BLaER1 (cell line): ENCODE measurements around the gene MTRF1.

ENCODE experiments used
- H3K27ac ChIP-seq: shearing (Covaris generic); formaldehyde crosslinking; 2 replicates; pipeline ENCODE4 v1.8.1; 2022
- H3K27me3 ChIP-seq: shearing (Covaris generic); formaldehyde crosslinking; 2 replicates; pipeline ENCODE4 v1.8.1; 2022
- H3K36me3 ChIP-seq: shearing (Covaris generic); formaldehyde crosslinking; 2 replicates; pipeline ENCODE4 v1.8.1; 2022
- H3K4me1 ChIP-seq: shearing (Covaris generic); formaldehyde crosslinking; 2 replicates; pipeline ENCODE4 v1.8.1; 2022
- H3K4me2 ChIP-seq: shearing (Covaris generic); formaldehyde crosslinking; 2 replicates; pipeline ENCODE4 v1.8.1; 2022
- H3K4me3 ChIP-seq: shearing (Covaris generic); formaldehyde crosslinking; 2 replicates; pipeline ENCODE4 v1.8.1; 2022
- H3K9ac ChIP-seq: shearing (Covaris generic); formaldehyde crosslinking; 2 replicates; pipeline ENCODE4 v1.8.1; 2022
- H3K9me3 ChIP-seq: shearing (Covaris generic); formaldehyde crosslinking; 2 replicates; pipeline ENCODE4 v1.8.1; 2022
- H4K20me1 ChIP-seq: shearing (Covaris generic); formaldehyde crosslinking; 2 replicates; pipeline ENCODE4 v1.8.1; 2022
- Cebpa-rat ChIP-seq: shearing (Covaris generic); IDR thresholded peaks from 2 replicates; pipeline ENCODE4 v1.8.1; 2022

MTRF1 gene

GRCh38 chr13:41231025-41231677 is 32.2 kb downstream of the MTRF1 start:
- Histone ChIP-seq H3K27ac (no peak overlapping the region), H4K20me1 (no peaks in the 10 kb centered on the region), H3K9ac (no peak overlapping the region), H3K4me2 (0 out of 2 replicates have a peak overlapping the region, but pooled peaks have one; percentile 24), H3K4me3 (no peak overlapping the region), H3K36me3 (peaks cover 70% of the 10 kb centered on the region), H3K9me3 (no peaks in the 10 kb centered on the region), H3K27me3 (no peaks in the 10 kb centered on the region), H3K4me1 (peaks cover 22% of the 10 kb centered on the region)
- TF ChIP-seq Cebpa-rat, result no peak

GRCh38 chr13:41229356-41229755 is 34.0 kb downstream of the MTRF1 start:
- Histone ChIP-seq H3K4me3 (no peak overlapping the region), H3K4me1 (peaks cover 22% of the 10 kb centered on the region), H3K36me3 (peaks cover 66% of the 10 kb centered on the region), H3K4me2 (no peak overlapping the region), H4K20me1 (no peaks in the 10 kb centered on the region), H3K9me3 (no peaks in the 10 kb centered on the region), H3K9ac (no peak overlapping the region), H3K27me3 (no peaks in the 10 kb centered on the region), H3K27ac (no peak overlapping the region)
- no peak for TF ChIP-seq Cebpa-rat

GRCh38 chr13:41224113-41225110 is 39.0 kb downstream of the MTRF1 start:
- TF ChIP-seq Cebpa-rat, result no peak
- Histone ChIP-seq H3K36me3 (peaks cover 56% of the 10 kb centered on the region), H3K4me3 (no peak overlapping the region), H3K4me2 (no peak overlapping the region), H3K9me3 (no peaks in the 10 kb centered on the region), H3K9ac (no peak overlapping the region), H4K20me1 (no peaks in the 10 kb centered on the region), H3K27ac (no peak overlapping the region), H3K4me1 (no peaks in the 10 kb centered on the region), H3K27me3 (no peaks in the 10 kb centered on the region)

GRCh38 chr13:41222259-41222852 is 41.0 kb downstream of the MTRF1 start:
- Histone ChIP-seq H3K36me3 (peaks cover 45% of the 10 kb centered on the region), H3K9ac (no peak overlapping the region)

DNA sequence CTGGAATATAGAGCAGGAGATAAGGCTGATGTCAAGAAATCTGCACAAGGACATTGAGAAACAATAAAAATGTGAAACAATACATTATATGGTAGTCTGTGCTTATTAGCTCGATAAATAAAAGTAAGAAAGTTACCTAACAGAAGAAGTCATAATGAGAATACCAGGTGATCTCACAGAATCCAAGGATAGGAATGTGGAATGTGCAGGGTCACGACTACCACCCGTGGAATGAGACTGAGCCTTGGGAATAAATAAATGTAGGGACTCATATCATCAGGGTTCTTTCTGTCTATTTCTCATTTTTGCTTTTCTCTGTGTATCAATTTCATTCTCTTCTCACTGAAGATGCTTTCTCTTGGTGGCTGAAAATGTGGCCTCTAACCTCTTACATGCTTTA is 43.0 kb downstream of the MTRF1 start:
- Histone ChIP-seq H3K4me2 (no peak overlapping the region), H4K20me1 (no peaks in the 10 kb centered on the region), H3K9ac (no peak overlapping the region), H3K27me3 (no peaks in the 10 kb centered on the region), H3K36me3 (peaks cover 37% of the 10 kb centered on the region), H3K9me3 (no peaks in the 10 kb centered on the region), H3K4me1 (no peaks in the 10 kb centered on the region), H3K4me3 (no peak overlapping the region), H3K27ac (no peak overlapping the region)
- no peak for TF ChIP-seq Cebpa-rat

More at GRCh38 chr13:41222259-41222852, 41.0 kb downstream of the MTRF1 start:
- H3K9me3 ChIP-seq, result no peaks in the 10 kb centered on the region
- no peaks in the 10 kb centered on the region for H3K4me1 ChIP-seq
- H3K27ac ChIP-seq, result no peak overlapping the region
- no peak overlapping the region for H3K4me3 ChIP-seq
- H3K27me3 ChIP-seq, result no peaks in the 10 kb centered on the region
- no peak overlapping the region for H3K4me2 ChIP-seq
- no peak for TF ChIP-seq Cebpa-rat
- no peaks in the 10 kb centered on the region for H4K20me1 ChIP-seq

DNA sequence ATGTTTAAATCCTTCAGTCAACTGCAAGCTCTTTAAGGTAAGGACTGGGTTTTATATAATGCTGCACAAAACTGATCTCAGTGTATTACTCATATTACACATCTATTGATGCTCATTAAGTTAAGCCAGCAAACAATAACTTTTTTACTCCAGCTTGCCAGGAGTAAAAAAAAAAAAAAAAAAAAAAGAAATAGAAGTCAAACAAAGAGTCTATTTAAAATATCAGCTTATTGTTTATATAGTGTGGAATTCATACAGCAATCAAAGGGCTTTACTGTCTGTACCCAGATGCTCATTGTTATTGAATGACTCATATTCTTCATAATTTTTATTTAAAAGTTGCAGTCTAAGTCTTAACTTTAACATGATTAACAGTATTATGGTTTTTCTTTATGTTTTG is 47.2 kb downstream of the MTRF1 start:
- H3K4me1 ChIP-seq, result no peaks in the 10 kb centered on the region
- no peak overlapping the region for H3K9ac ChIP-seq
- peaks cover 52% of the 10 kb centered on the region for H3K36me3 ChIP-seq
- no peaks in the 10 kb centered on the region for H4K20me1 ChIP-seq
- H3K9me3 ChIP-seq, result peaks cover 22% of the 10 kb centered on the region
- no peak overlapping the region for H3K4me3 ChIP-seq
- no peak for TF ChIP-seq Cebpa-rat
- H3K27me3 ChIP-seq, result no peaks in the 10 kb centered on the region
- no peak overlapping the region for H3K4me2 ChIP-seq
- H3K27ac ChIP-seq, result no peak overlapping the region

DNA sequence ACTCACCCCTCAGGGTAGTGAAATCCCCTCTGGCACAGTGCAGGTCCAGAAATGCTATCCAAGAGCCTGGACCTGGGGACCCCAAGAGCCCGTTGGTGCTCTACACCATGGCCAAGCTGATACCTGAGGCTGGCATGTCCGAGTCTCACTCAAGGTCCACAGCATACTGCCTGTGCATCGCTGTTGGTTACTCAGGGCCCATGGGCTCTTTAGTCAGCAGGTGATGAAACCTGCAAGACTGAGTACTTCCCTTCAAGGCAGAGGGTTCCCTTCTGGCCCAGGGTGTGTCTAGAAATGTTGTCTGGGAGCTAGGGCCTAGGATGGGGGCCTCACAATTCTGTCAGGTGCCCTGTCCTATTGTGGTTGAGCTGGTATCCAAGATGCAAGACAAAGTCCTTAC is 49.5 kb downstream of the MTRF1 start:
- Histone ChIP-seq H3K4me1 (no peaks in the 10 kb centered on the region), H4K20me1 (no peaks in the 10 kb centered on the region), H3K36me3 (peaks cover 36% of the 10 kb centered on the region), H3K9me3 (peaks cover 35% of the 10 kb centered on the region), H3K9ac (no peak overlapping the region), H3K4me2 (no peak overlapping the region), H3K27ac (no peak overlapping the region), H3K4me3 (no peak overlapping the region), H3K27me3 (no peaks in the 10 kb centered on the region)
- TF ChIP-seq Cebpa-rat, result no peak

GRCh38 chr13:41213316-41213715 is 50.1 kb downstream of the MTRF1 start:
- Histone ChIP-seq H3K27ac (no peak overlapping the region), H3K4me1 (no peaks in the 10 kb centered on the region), H3K36me3 (peaks cover 36% of the 10 kb centered on the region), H3K9ac (no peak overlapping the region), H3K4me3 (no peak overlapping the region), H3K9me3 (peaks cover 40% of the 10 kb centered on the region), H3K27me3 (no peaks in the 10 kb centered on the region), H3K4me2 (no peak overlapping the region), H4K20me1 (no peaks in the 10 kb centered on the region)
- TF ChIP-seq Cebpa-rat, result no peak

GRCh38 chr13:41212881-41213280 is 50.5 kb downstream of the MTRF1 start:
- peaks cover 43% of the 10 kb centered on the region for H3K9me3 ChIP-seq
- no peaks in the 10 kb centered on the region for H3K4me1 ChIP-seq
- no peak overlapping the region for H3K9ac ChIP-seq
- H3K27ac ChIP-seq, result no peak overlapping the region
- no peak overlapping the region for H3K4me3 ChIP-seq
- H3K27me3 ChIP-seq, result no peaks in the 10 kb centered on the region
- H3K36me3 ChIP-seq, result peaks cover 34% of the 10 kb centered on the region
- H3K4me2 ChIP-seq, result no peak overlapping the region
- H4K20me1 ChIP-seq, result no peaks in the 10 kb centered on the region
- TF ChIP-seq Cebpa-rat, result no peak

DNA sequence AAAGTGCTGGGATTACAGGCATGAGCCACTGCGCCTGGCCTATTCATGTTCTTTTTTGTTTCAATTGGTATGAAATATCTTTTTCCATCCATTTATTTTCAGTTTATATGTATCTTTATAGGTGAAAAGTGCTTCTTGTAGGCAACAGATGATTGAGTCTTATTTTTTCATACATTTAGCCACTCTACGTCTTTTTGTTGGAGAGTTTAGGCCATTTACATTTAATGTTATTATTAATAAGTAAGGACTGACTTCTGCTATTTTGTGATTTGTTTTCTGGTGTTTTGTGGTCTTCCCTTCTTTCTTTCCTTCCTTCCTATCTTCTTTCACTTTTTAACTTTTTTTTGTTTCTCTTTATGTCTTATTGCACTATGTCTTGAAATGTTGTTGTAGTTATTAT is 52.3 kb downstream of the MTRF1 start:
- Histone ChIP-seq H3K27ac (no peak overlapping the region), H3K4me2 (no peak overlapping the region), H3K27me3 (no peaks in the 10 kb centered on the region), H3K36me3 (peaks cover 33% of the 10 kb centered on the region), H3K4me1 (no peaks in the 10 kb centered on the region), H3K9ac (no peak overlapping the region), H3K9me3 (peaks cover 47% of the 10 kb centered on the region), H4K20me1 (no peaks in the 10 kb centered on the region), H3K4me3 (no peak overlapping the region)
- TF ChIP-seq Cebpa-rat, result no peak
